GM20431 (cell line): Measurements from ENCODE around the gene ADI1.
"Not testable (repeated sequence)": the region's sequence is repeated elsewhere in the genome, so short reads cannot be mapped to it uniquely, and the experiment has no call there.

Experiments used
- in situ Hi-C: fragments of 300-500 bp; cut with MseI, MboI; formaldehyde crosslinking; loops from one replicate; pipeline ENCODE4 v1.15.0; 2020; ENCODE audit warnings: low sequenced_read_pairs; ENCODE audit not compliant: unreplicated experiment

ADI1 gene

DNA sequence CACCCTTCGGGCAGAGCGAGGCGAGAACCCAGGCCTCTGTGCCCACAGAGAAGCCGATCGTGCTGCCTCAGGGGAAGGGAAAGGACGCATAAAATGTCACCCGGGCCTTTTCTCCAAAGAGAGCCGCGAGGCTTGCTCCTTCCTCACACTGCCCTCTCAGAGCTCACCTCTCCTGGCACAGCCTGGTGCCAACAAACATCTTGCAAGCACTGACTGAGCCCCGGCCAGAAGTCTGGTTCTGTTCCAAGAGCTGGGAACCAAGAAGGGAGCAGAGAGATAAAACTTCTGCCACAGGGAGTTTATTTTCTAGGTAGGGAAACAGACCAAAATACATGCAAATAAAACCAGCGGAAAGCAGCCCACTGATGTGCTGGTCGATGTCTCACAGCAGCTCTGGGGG, 13.6 kb upstream of the ADI1 start:
- in situ Hi-C loops, result no loop called here

DNA sequence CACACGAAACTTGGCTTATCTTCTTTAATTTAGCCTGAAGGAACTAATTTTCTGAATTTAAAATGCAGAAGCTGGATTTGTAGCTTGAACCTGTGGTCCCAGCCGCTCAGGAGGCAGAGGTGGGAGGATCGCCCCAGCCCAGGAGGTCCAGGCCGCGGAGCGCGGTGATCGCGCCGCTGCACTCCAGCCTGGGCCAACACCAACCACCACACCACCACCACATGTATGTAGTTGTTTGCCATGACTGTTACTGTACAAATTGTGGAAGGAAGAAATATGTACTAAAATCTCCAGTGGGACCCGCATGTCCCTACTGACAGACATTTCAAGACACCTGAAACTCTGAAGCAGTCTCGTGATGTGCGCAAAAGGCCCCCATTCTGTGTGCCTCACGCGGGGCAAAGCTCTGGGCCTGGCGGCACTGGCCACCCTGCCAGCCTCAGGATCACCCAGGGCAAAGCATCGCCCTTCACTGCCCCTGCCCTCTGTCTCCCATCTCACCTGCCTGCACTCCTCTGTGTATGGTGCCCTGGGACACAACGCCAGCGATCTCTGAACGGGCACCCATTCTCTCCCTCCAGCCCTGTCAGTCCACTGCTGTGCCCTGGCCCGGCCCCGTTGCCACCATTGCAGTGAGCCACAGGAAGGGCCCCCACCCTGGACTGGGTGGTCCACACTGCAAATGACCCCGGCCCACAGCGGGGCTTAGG, 10.1 kb upstream of the ADI1 start:
- in situ Hi-C loops, result no loop called here

DNA sequence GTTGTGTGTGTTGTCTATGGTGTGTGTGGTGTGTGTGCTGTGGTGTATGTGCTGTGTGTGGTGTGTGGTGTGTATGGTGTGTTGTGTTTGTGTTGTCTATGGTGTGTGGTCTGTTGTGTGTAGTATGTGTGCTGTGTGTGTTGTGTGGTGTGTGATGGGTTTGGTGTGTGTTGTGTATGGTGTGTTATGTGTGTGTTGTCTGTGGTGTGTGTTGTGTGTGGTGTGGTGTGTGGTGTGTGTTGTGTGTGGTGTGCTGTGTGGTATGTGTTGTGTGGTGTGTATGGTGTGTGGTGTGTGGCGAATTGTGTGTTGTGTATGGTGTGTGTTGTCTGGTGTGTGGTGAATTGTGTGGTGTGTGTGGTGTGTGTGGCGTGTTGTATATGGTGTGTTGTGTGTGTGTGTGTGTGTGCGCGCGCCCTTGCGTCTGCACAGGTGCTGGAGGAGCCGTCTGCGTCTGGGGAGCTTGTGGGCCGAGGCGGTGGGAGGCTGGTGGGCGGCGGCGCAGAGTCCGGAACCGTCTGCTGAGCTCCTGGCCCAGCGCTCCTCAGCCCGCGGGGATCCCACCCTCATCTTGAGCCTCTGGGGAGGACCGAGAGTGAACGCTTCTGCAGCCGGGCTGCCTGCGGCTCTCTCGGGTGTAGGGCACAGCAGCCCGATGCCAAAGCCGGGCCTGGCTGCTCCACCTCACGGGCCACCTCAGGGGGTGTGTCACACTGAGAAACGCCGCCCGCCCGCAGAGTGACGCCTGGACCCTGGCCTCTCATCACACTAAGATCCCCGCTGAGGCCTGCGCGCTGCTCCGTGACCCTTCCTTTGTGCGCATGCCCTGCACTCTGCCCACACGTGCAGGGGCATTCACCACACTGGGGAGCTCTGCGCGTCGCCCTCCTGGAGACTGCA, 8.8 kb upstream of the ADI1 start:
- in situ Hi-C loops, result no loop called here

DNA sequence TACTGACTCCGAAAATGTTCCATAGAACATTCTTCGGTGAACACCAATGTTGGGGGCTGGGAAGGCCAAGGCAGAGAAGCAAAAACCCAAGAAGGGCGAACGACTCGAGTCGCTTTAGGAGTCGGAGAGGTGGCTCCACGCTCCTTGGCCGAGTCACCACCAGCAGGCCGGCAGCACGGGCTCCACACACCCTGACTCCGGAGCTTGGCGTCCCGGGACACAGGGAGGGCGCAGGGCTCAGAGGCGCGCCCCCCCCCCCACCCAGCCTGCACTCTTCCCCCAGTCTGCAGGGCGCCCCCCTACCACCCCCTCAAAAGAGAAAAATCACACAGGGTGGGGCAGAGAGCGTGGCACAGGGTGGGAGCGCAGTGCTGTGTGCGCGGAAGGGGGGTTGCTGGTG, 7.5 kb upstream of the ADI1 start:
- in situ Hi-C loops, result no loop called here

DNA sequence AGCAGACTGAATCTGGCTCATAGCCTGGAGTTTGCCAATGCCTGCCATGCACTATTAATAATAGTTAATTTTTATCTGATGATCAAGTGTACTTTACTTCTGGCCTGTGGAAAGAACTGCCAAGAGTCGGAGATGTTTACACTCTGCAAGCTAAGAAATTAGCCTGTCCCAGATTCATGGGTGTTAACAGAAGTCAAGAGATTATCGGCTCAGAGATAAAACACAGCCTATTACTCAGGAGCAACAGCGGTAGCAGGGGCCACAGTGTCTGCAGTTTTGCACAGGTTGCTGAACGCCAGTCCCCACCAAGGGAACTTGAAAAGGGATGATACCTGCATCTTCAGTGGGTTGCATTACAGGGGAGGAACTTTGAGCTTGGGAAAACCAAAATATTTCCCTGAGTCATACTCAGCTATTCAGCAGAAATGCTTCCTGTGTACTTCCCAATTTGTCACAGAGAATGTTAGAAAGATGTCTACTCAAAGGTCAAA, 4.3 kb upstream of the ADI1 start:
- in situ Hi-C loops, result no loop called here

DNA sequence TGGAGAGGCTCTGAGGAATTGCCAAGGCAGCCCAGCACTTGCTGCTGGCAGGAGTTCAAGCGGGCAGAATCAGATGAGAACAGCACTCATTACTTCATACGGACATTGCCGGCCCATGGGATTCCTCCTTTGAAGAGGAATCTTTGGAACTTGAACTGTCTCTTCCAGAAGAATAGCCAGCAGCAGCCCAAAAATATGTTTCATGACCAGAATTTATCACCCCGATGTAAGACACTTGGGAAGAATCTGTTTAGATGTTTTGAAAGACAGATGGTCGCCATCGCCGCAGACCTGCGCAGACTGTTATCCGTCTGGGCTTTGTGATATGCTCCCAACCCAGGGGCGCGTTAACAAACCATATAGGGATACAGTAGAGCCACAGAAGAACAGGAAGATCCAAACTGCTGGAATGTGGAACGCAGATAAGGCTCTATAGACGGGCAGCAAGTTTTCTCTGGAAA, 3.7 kb upstream of the ADI1 start:
- in situ Hi-C loops, result no loop called here

DNA sequence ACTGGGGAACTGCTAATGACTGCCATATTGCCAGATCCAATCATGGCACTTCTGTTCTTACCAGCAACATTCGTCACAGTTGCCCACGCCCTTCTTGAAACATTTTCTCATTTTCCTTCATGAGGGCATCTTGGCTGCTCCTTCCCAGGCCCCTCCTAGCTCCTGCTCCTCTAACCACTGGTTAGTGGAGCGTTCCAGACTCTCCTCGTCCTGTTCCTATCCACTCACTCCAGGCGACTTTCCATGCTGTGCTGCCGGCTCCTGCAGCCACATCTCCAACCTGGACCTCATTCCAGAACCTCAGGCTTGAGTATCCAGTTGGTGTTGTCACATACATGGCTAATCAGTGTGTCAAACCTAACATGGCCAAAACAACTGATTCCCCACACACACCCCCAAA, 1.3 kb upstream of the ADI1 start:
- in situ Hi-C loops, result no loop called here

DNA sequence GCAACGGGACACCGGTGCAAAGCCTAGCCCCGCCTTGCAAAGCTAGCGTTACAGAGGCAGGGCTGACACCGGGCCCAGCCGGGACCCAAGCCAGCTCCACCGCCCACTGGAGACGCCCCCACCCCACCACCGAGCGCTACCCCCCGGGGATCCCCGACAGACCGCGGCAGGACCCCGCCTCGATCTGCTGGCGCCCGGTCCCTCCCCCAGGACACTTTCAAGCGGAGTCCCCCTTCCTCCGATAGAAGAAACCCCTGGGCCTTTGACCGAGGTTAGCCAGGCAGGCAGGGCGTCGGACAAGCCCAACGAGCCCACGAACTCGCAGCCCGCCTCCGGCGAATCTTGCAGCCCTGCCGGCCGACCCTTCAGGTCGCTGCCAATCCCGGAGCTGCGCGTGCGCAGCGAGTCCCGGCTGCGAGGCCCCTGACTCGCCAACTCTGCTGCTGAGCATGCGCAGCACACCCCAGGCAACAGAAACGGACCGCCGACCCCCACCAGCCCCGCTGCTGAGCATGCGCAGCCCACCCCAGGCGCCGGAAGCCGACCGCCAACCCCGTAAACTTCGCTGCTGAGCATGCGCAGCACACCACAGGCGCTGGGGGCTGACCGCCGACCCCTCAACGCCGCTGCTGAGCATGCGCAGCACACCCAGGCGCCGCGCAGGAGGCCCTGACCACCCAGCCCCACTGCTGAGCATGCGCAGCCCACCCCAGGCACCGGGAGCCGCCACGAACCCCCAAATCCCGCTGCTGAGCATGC, 656 bp downstream of the ADI1 start:
- in situ Hi-C loops, result no loop called here

DNA sequence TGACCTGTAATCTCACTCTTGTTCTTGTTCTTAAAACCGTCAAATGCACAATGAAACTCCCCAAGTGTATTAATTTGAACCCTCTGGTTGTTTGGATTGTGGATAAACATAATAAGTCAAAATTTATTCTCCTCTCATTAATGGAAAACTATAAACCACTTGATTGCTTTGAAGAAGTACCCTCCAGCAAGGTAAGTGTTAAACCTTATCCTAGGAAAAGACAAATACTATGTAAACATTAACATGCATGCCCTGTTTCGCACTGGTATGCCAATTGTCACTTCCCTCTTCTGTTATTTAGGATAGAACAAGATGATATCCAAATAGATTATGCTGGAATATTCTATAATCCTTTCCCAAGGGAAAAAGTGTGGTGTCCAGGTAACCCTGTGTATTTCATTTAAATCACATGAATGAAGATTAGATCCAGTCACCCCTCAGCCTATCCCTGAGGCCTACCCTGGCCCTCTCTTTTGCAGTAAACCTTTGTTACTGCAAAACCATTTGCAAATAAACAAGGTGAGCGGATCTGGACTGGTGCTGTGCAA, 1.3 kb downstream of the ADI1 start:
- in situ Hi-C loops, result no loop called here

DNA sequence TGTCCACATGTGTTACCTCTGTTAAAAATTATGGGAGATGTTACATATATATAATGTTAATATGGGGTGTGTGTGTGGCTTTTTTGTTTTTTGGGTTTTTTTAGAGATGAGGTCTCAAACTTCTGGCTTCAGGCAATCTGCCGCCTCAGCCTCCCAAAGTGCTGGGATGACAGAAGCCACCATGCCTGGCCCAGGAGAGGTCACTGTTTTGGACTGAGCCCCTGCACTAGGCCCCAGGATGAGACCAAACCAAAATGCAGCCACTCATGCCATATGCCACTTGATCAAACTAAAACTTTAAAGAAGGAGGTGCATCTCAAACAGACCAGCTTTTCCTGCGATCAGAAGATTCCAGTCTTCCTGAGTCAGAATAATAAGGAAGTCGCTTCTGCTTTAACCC, 2.5 kb downstream of the ADI1 start:
- in situ Hi-C loops, result no loop called here

DNA sequence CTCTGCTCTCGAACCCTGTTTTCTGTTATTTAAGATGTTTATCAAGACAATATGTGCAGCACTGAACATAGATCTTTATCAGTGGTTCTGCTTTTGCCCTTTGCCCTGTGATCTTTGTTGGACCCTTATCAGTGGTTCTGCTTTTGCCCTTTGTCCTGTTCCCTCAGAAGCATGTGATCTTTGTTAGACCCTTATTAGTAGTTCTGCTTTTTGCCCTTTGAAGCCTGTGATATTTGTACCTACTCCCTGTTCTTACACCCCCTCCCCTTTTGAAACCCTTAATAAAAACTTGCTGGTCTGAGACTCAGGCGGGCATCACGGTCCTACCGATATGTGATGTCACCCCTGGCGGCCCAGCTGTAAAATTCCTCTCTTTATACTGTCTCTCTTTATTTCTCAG, 3.9 kb downstream of the ADI1 start:
- in situ Hi-C loops, result not testable (repeated sequence)

DNA sequence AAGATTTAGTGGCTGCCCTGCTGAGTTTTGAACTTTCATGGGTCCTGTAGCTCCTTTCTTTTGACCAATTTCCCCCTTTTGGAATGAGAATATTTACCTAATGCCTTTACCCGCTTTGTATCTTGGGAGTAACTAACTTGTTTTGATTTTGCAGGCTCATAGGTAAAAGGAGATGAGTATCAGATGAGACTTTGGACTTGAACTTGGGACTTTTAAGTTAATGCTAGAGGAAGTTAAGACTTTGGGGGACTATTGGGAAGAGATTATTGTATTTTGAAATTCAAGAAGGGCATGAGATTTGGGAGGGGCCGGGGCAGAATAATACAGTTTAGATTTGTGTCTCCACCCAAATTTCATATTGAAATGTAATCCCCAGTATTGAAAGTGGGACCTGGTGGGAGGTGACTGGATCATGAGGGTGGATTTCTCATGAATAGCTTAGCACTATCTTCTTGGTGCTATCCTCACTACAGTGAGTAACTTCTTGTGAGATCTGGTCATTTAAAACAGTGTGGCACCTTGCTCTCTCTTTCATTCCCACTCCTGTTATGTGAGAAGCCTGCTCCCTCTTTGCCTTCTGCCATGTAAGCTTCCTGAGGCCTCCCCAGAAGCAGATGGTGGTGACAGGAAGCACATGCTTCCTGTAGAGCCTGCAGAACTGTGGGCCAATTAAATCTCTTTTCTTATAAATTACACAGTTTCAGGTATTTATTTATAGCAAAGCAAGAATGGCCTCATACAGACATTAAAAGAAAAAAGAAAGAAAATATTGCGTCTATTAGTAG, 6.1 kb downstream of the ADI1 start:
- in situ Hi-C loops, result no loop called here

DNA sequence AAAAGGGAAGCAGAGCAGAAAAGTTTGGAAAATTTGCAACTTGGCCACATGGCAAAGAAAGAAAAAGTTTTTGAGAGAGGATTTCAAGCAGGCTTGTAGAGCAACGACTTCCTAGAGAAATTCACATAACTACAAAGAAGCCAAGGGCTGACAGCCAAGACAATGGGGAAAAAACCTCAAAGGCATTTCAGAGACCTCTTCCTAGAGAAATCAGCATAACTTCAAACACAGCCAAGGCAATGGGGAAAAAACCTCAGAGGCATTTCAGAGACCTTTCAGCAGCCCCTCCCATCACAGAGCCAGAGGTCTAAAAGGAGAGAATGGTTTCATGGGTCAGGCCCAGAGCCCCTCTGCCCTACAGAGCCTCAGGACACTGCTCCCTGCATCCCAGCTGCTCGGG, 7.2 kb downstream of the ADI1 start:
- in situ Hi-C loops, result no loop called here

DNA sequence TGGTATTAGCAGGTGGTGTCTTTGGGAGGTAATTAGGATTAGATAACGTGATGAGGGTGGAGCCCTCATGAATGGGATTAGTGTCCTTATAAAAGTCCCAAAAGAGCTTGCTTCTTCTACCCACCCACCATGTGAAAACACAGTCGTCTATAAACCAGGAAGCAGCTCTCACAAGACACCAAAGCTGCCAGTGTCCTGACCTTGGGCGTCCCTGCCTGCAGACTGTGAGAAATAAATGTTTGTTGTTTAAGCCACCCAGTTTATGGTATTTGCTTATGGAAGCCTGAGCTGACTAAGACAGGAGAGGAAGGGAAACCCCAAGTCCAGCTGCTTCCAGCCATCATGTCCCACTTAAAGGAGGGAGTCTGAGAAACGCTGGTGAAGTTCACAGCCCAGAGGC, 13.6 kb downstream of the ADI1 start:
- in situ Hi-C loops, result no loop called here

DNA sequence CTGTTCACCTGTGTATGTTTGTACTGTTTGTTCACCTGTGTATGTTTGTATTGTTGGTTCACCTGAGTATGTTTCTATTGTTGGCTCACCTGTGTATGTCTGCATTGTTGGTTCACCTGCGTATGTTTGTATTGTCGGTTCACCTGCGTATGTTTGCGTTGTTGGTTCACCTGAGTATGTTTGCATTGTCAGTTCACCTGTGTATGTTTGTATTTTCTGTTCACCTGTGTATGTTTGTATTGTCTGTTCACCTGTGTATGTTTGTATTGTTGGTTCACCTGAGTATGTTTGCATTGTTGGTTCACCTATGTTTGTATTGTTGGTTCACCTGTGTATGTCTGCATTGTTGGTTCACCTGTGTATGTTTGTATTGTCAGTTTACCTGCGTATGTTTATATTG, 14.6 kb downstream of the ADI1 start:
- in situ Hi-C loops, result no loop called here

DNA sequence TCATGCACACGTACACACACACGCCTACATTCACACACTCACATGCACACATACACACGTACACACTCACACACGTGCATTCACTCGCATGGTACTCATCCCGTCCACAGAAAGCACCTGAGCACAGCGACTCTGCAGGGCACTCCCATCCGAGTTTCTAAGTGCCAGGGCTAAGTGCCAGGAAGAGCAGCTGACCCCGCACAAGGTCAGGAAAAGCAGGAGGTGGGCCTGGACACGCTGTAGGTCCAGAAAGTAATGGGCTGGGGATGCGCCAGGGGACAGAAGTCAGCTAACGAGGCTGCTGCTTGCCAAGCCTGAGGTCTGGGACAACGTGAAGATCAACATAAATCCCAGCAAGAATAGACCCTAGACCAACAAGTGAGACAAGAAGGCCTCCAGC, 15.8 kb downstream of the ADI1 start:
- in situ Hi-C loops, result no loop called here

DNA sequence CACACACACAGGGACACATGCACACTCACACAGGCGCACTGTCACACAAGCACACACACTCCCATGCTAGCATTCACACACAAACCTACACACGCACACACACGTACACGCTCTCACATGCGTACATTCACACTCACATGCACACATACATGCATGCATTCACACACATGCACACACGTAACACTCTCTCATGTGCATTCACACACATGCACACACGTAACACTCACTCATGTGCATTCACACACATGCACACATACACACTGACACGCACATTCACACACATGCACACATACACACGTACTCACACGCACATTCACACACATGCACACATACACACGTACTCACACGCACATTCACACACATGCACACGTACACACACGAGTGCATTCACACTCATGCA, 16.3 kb downstream of the ADI1 start:
- in situ Hi-C loops, result no loop called here

DNA sequence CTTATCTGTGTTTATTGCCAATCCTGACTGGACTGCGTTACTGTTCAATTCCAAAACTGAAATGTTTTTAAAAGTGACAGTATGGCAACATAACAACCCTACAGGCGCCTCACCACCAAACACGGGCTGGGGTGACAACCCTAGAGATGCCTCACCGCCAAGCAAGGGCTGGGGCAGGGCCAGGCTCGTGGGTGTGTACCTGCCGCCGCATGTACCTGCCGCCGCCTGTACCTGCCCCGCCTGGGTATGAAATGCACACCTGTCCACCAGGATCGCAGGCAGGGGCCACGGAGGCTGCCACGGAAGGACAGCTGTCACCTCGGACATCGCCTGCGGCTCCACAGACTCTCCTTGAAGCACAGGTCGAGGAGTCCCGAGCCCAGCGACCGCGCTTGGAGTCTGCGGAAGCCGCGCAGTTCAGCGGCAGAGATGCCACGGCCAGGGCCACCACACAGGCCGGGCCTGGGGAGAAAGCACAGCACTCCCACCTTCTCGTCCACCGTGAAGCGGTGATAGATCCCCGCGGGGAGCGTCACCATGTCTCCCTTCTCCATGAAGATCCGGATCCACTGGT, 18.9 kb downstream of the ADI1 start:
- in situ Hi-C loops, result no loop called here

DNA sequence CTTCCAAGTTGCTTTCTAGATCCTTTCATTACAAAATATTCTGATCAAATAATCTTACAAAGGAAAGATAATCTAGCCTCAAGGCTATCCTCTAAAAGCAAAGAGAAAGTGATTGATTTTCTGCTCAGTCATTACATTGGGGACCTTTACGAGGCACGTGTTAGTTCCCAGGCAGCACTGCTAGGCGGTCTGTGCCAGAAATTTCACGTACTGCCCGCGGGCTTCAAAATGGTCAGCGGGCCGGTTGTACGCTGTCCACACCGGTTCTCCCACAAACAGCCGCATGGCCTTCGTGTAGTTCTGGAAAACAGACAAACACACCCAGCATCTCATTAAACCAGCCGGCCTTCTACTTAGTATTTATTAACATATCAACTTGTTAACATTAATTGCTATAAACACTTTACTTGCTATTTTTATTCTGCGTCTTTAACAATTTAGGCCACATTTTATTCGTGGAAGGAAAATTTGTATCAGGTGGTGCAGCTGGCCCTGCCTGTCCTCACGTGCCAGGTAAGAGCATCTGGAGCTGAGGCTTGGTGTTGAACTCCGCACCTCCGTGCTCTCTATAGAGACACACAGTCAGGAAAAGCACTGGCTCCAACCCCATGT, 20.4 kb downstream of the ADI1 start:
- in situ Hi-C loops, result no loop called here
